SH-SY5Y (cell line): Measurements from ENCODE around the gene LSAMP.

Experiments used
- GATA2 ChIP-seq: IDR thresholded peaks from 2 replicates; pipeline ENCODE4 v1.6.1; 2011; ENCODE audit warnings: mild to moderate bottlenecking, low read depth, low read length
- GATA3 ChIP-seq: IDR thresholded peaks from 2 replicates; pipeline ENCODE4 v1.6.1; 2011; ENCODE audit warnings: low read depth, mild to moderate bottlenecking, low read length, moderate library complexity

DNA sequence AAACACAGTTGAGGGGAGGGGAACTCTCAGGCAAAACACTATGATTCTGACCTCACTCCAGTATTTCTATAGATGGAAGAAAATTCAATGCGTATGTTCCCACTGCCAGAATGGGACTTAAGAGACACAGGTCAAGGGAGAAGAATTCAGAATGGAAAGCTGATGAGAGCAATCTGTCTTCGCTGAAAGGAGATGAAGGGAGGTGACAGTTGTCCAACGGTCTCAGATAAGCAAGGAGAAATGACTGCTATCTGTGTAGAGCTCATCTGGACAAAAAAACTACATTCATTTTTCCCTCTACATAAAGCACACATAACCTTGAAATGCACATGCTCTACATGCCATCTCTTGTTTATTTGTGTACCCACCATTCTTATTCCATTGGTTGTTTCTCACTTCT, 405.1 kb downstream of the LSAMP start:
- no peak for TF ChIP-seq GATA2
- no peak for TF ChIP-seq GATA3
